Measurements from ENCODE around the gene TPST2.
"Not testable (repeated sequence)": the region's sequence is repeated elsewhere in the genome, so short reads cannot be mapped to it uniquely, and the experiment has no call there.

Gene TPST2

DNA sequence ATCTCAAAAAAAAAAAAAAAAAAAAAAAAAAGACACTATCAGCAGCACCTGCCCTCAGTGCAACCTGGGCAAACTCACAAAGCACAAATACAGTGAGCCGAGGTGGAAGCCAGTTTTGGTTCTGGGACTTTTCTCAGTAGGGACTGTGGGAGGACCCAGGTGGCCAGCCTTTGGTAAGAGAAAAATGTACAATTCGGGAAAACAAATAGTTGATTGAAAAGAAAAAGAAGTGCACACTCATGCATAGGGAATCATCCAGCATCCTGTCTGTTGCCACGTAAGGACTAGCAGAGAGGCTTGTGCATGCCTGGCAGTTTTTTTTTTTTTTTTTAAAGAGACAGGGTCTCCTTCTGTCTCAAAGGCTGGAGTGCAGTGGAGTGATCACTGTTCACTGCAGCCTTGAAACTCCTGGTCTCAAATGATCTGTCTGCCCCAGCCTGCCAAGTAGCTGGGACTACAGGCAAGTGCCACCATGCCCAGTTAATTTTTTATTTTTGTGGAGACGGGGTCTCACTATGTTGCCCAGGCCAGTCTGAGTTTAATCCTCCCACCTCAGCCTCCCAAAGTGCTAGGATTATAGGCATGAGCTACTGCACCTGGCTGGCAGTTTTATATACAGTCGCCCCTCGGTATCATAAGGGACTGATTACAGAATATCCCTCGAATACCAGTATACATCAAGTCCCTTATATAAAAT lies 36.7 kb downstream of the TPST2 start:
- no peak for DNase-seq

DNA sequence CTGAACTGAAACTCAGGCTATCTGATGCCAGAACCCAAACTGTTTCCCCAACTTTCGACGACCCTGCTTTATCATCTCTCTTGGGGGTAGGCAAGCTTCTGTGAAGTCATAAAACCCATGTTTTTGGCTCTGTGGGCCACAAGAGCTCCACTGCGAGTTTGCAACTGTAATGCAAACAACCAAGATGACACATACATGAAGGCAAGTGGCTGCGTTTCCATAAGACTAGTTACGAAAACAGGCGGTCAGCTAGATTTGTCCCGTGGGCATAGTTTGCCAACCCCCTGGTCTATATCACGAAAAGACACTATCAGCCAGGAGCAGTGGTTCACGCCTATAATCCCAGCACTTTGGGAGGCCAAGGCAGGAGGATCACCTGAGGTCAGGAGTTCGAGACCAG lies 37.5 kb downstream of the TPST2 start:
- DNase-seq = no peak

DNA sequence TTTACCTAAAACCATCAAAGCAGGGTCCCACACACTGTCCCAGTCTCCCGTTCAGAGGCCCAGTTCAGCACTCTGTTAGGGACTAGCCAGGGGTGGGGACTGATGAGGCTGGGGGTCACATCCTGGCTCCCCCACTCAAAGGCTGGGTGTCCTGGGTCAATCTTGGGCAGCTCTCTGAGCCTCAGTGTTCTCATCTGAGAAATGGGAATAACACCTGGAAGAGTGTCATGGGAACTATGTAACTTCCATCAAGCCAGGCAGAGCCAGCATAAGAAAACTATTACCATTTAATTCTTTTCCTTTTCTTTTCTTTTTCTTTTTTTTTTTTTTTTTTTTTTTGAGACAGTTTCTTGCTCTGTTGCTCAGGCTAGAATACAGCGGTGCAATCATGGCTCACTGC lies 38.4 kb downstream of the TPST2 start:
- DNase-seq = no peak

DNA sequence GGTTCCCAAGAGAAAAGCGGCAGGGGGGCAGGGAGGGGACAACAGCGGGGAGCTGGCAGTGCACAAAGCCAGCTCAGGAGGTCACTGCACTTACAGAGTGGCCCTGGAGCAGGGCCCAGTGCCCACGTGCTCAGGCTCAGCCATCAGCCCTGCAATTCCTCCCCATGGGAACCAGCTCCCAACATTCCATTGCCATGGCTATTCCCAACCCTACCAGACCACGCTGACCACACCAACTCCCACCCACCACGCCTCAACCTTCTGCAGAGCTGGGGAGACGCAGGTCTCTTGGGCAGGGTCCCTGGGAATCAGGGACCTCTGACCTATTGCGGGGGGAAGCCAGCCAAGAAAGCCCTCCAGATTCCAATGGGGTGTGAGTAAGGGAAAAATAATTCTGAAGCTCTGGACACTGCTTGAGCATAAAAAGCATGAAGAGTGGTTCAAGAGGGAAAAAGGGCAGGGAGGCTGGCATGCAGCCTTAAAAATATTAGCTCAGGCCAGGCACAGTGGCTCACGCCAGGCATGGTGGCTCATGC lies 39.4 kb downstream of the TPST2 start:
- no peak for DNase-seq

DNA sequence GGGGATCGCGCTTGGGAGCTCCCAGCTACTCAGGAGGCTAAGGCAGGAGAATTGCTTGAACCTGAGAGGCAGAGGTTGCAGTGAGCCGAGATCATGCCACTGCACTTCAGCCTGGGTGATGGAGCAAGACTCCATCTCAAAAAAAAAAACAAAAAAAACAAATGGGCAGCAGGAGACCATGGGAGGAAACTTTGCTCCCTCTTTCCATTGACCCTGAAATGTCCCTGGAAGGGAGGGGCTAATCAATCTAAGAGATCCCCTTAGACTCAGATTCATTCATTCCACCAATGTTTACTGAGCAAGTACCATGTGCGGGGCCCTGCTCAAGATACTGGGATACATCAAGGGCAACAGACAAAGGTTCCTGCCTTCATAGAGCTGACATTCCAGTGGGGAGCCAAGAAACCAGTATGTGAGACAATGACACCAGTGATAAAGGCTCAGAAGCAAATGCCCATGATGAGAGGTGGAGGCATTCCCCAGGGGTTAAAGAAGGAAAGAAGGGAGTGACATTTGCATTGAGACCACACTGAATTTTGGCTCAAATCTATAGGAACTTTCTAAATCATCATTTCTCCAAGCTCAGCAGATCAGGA lies 39.9 kb downstream of the TPST2 start:
- DNase-seq = no peak

DNA sequence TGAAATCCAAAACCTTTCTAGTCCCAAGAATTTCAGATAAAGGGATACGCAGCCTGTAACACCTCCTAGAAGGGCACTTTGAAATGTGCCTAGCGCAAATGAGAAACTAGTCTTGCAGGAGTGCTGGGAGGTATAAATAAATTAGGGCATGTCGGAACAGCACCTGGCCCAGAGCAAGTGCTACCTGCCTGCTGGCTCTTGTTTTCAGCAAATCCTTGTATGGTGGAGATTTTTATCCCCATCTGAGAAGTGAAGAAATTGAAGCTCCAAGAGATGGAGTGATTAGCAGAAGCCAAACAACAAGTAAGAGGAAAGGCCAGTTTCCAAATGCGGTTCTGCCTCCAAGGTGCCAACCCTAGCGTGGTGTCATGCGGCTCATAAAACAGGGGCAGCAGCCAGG lies 40.9 kb downstream of the TPST2 start:
- no peak for DNase-seq

DNA sequence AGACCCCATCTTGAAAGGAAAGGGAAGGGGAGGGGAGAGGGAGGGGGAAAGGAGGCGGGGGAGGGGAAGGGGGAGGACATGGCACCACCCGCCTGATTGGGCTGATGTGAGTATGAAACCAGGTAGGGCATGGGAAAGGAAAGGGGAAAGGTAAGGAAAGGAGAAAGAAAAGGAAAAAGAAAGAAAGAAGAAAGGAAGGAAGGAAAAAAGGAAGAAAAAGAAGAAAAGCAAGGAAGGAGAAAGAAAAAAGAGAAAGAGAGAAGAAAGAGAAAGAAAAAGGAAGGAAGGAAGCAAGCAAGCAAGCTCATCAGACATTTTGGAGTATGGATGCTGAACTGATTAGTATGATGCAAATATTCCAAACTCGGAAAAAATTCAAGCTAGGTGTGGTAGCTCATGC lies 41.6 kb downstream of the TPST2 start:
- no peak for DNase-seq

DNA sequence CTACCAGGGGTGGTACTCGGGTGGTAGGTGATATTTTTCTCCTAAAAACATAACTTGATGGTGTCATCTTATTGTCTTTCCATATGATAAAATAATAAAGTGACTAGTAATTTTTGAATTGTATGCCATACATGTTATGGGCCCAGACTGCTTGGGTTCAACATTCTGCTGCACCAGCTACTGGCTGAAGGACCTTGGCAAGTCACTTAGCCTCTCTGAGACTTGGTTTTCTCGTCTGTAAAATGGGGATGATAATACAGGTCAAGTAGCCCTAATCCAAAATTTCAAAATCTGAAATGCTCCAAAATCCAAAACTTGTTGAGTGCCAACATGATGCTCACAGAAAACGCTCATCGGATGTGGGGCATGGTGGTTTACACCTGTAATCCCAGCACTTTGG lies 42.1 kb downstream of the TPST2 start:
- no peak for DNase-seq

DNA sequence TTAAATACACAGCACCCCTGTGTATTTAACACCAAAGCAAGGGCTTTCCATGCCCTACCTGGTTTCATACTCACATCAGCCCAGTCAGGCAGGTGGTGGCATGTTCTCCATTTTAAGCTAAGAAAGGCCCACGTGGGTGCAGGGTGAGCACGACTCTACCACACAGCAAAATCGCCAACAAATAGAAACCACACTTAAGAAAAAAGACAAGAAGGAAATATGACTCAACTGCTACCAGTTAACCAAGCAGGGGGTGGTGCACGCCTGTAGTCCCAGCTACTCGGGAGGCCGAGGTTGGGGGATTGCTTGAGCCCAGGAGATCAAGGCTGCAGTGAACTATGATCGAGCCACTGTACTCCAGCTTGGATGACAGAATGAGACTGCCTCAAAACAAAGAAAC lies 42.5 kb downstream of the TPST2 start:
- no peak for DNase-seq

DNA sequence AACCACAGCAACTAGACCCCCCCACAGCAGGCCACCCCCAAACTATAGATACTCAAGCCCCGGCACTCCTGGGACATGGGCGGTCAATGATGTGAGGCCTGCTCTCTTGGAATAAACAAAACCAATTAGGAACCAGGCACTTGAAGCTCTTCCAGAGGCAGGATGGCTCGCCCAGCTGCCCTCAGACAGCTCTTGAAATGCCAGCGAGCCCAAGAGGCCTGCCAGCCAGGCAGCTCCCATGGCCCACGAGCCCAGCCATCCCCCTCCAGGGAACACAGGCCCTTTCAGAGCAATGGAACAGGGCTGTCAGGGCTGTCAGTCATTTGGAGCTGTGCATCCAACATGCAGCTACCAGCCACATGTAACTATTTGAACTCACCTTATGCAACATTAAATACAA lies 43.6 kb downstream of the TPST2 start:
- DNase-seq = no peak

DNA sequence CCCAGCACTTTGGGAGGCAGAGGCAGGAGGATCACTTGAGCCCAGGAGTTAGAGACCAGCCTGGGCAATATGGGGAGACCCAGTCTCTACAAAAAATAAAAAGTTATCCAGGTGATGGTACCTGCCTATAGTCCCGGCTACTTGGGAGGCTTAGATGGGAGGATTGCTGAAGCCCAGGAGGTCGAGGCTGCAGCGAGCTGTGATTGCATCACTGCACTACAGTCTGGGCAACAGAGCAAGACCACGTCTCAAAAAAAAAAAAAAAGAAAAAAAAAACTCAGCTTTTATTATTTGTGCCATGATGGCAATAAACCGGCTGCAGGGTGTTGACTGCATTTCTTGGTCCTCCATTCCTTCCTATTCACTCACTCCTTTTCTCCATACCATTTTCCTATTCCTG lies 44.1 kb downstream of the TPST2 start:
- no peak for DNase-seq

DNA sequence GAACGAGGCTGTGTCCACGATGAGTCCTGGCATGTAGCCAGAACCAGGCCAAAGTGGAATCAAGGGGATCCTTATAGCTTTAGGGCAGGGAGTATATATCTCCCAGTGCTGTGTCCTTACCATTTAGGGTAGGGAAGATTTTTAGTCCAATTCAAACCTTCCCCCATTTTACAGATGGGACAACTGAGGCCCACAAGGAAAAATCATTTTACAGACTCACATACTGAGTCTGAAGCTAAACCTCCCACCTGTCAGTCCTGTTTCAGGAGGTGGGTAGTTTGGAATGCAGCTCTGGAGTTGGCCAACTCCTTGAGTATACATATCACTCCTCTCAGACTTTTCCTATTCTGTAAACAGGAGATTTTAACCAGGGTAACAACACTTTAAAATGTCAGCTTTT lies 44.5 kb downstream of the TPST2 start:
- DNase-seq = no peak

DNA sequence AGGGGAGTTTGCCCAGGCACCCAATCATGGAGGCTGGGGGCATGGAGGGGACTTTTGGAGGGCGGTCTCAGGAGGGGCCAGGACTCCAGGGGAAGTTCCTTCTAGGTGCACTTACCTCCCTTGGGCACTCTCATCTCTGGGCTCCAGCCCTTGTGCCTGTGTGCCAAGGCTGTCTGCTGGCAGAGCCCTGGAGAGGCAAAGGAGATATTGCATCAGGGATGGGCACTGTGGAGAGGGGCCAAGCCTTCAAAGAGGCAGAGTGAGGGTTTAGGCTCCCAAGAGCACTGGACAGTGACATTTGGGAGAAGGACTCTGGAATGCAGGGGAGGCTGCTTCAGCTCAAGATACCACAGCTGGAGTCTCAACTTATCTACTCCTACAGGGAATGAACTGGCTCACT lies 45.4 kb downstream of the TPST2 start:
- DNase-seq = no peak

DNA sequence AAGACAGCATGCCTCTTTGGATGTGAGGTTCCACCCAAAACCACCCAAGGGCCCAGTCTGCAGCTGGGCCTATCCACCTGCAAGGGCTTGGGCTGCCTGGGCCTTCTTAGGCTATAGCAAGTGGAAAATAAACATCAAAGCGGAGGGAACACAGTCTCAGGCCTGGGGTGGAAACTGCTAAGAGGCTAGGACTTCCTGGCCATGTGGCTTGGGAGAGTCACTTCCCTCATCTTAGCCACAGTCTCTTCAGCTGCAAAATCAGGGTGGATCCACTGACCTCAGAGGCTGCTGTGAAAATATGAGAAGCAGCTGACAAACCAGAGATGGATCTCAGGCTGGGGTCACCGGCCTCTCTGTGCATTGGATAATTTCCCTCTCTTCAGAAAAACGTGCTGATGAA lies 47.1 kb downstream of the TPST2 start:
- no peak for DNase-seq

DNA sequence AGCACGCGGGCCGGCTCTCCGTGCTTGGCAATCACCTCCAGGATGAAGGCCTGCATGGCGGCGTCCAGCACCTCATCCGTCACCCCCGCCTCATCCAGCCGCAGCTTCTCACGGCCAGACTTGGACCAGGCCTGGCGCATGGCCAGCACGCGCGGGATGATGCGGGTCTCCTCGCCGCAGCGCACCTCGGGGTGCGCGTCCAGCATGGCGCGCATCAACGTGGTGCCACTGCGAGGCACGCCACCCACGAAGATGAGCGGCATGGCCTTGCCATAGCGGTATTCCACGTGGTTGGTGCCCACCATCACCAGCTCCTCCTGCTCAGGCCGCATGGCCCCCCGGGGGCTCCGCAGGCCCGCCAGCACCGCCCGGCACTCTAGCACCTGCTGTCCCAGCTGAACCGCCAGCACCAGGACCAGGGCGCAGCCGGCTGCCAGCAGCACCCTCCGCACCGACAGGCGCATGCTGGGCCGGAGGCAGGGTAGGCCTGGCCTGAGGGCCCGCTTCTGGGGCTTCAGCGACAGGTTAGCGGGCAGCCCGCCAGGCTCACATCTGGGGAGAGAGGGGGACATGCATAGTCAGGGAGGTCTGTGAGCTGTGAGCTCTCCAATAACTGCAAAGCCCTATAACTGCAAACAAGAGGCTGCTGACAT lies 48.6 kb downstream of the TPST2 start:
- no peak for DNase-seq

DNA sequence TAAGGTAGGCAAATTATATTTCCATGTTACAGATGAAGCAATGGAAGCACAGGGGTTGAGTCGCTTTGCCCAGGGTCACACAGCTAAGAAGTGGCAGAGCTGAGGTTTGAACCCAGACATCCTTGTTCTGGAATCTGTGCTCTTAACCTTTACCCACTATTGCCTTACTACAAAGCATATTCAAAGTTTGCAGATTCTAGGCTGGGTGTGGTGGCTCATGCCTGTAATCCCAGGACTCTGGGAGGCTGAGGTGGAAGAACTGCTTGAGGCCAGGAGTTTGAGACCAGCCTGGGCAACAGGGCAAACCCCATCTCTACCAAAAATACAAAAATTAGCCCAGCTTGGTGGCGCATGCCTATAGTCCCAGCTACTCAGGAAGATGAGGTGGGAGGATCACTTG lies 49.8 kb downstream of the TPST2 start:
- DNase-seq = no peak

DNA sequence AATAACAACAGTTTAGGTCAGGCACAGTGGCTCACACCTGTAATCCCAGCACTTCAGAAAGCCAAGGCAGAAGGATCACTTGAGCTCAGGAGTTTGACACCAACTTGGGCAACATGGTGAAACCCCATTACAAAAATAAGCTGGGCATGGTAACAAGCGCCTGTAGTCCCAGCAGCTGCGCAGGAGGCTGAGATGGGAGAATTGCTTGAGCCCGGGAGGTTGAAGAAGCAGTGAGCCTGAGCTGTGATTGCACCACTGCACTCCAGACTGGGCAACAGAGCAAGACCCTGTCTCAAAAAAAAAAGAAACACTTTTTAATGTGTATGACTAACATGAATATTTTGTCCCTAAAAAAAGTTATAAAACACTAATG lies 53.2 kb downstream of the TPST2 start:
- no peak for DNase-seq

DNA sequence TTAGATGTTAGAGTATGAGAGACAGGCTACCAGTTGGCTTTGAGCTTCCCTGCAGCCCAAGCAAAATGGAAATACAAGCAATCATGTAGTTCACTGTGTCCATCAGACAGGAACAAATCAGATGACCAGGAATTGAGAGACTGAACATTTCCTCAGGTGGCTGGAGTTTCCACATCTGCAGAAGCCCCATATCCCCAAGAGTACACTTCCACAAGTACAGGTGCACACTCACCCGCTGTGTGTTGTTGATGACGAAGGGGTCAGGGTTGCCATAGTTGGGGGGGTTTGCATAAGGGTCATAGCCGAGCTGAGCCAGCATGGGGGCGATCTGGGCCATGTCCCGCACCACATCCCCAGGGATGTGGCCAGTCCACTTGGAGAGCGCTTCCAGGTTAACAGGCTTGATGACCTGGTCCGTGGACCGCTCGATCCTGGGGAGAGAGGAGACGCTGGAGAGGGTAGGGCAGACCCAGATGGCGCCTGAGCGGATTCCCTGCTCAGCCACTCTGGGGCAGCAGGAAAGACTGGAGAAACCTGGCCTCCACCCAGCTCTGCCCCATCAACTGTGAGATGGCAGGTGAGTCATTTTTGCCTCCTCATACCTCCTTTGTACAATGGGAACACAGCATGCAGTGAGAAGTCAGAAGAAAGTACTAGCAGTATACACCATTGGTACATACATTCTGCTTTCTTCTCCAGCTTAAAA lies 53.7 kb downstream of the TPST2 start:
- no peak for DNase-seq

DNA sequence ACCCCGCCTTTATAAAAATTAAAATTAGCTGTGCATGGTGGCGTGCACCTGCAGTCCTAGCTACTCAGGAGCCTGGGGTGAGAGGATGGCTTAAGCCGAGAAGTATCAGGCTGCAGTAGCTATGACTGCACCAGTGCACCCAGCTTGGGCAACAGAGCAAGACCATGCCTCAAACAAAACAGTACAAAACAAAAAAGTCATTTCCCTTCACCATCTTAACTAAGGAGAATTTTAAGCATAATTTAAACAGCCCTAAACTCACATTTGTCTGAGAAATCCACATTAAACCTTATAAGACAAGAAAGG lies 54.4 kb downstream of the TPST2 start:
- DNase-seq = no peak

DNA sequence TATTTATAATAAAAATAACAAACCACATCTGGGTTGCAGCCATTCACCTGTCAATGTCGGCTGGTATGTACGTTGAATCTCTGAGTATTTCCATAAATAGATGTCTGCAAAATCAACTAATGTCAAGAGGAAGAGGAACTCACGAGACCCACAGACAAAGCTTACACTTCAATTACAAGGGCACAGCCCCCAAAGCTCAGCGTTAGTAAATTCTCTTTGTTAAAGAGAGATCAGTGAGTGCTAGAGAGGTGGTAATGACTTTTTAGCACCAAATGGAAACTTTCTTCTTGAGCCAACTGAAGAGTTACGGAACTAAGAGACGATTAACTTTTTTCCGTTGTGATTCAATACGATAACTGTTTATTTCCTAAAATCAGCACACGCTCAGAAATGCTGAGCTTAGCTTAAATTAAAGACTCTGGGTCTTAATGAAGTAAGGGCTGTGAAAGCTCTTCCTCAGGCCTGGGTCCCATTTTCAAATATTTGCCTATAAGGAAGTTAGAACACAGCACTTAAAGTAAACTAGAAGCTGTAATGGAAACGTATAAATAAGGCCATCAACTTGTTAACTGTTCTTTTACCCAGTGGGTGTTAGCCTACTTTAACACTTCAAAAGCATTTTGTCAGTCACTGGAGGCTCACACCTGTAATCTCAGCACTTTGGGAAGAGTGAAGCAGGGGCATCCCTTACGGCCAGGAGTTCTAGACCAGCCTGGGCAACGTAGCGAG lies 54.9 kb downstream of the TPST2 start:
- DNase-seq = no peak

DNA sequence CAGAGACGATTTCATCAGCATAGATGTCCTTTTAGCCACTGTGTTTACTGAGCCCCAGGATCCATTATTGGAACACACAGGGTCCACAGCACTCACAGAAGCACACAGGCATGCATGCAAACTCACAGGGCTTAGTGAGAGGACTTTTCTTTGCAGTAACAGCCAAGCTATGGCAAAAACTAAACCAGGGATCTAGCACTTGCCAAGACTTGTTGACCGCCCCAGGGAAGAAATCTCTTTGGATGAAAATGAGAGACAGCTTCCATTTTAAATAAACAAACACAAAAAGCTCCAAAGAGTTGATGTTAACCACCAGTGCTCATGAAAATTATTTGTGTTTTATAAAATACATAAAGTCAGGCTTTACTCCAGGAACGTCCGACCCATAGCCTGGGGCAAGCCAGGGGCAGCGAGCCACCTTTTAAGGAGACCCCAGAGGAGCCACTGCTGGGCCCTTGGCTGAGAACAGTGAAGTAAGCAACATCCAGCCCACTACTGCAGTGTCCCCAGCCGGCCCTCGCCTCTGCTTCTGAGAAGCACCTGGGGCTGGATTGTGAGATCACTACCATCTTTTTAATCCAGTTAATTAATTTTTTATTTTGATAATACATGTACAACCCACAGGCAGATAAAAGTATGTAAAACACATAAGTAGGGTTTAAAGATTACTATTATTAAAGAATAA lies 55.6 kb downstream of the TPST2 start:
- no peak for DNase-seq

DNA sequence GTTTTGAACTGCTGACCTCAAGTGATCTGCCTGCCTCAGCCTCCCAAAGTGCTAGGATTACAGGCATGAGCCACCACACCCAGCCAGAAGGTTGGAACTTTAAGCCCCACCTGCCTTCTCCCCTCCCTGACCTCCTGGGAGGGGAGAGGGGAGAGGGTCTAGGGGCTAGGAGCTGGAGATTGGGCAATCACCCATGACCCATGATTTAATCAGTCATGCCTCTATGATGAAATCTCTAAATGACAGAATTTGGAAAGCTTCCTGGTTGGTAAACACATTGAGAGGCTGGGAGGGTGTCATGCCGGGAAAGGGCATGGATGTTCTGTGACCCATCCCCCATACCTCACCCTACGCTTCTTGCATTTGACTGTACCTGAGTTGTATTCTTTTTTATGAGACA lies 60.6 kb downstream of the TPST2 start:
- no peak for DNase-seq

DNA sequence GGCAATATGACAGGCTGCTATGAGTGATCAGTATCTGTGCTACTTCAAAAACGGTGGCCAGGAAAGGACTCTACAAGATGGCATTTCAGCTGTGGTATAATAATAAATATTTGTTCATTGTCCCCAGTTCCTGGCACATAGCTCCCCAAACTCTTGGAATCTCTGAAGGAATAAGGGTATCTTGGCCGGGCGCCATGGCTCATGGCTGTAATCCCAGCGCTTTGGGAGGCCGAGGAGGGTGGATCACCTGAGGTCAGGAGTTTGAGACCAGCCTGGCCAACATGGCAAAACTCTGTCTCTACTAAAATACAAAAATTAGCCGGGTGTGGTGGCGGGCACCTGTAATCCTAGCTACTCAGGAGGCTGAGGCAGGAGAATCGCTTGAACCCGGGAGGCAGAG lies 61.4 kb downstream of the TPST2 start:
- DNase-seq = not testable (repeated sequence)

Measured in stimulated activated naive CD4-positive, alpha-beta T cell treated with Interleukin-2 at 50 U/mL for 16 hours (primary cell).